D721Med (cell line): ENCODE measurements around the gene ZIC3.

ENCODE experiments used
- DNase-seq: peaks from one replicate; pipeline ENCODE4 v3.0.0; 2011; ENCODE audit warnings: low spot score; ENCODE audit not compliant: insufficient read length
- FAIRE-seq: peaks from 2 replicates; lab custom pipeline; 2011; peaks lifted over from hg19 to GRCh38; lab: Jason Lieb, UNC
- CTCF ChIP-seq: IDR thresholded peaks from 2 replicates; pipeline ENCODE4 v1.5.1; 2012; ENCODE audit warnings: mild to moderate bottlenecking, control low read depth; ENCODE audit not compliant: insufficient read depth; ENCODE audit errors: missing control alignments

ZIC3 gene

GRCh38 chrX:137565921-137566745, at the start of gene ZIC3:
ZIC3 (plus strand) TSS chrX:137566127; CDS start chrX:137566692, 565 bp downstream.
- no peak for TF ChIP-seq CTCF
- DNase-seq (no peak), FAIRE-seq (no peak)

GRCh38 chrX:137519459-137519858, 46.5 kb upstream of the ZIC3 start:
- DNase-seq (no peak), FAIRE-seq (no peak)
- TF ChIP-seq CTCF, result no peak

GRCh38 chrX:137545711-137546651, 19.9 kb upstream of the ZIC3 start:
- FAIRE-seq (no peak), DNase-seq (no peak)
- TF ChIP-seq CTCF, result no peak

- no peak for FAIRE-seq
- no peak for DNase-seq
These were observed 18.6 kb upstream of the ZIC3 start for GRCh38 chrX:137547291-137547690.

GRCh38 chrX:137548261-137548660, 17.7 kb upstream of the ZIC3 start:
- FAIRE-seq, result no peak
- no peak for TF ChIP-seq CTCF
- no peak for DNase-seq

More at GRCh38 chrX:137547291-137547690, 18.6 kb upstream of the ZIC3 start:
- TF ChIP-seq CTCF, result no peak

GRCh38 chrX:137549073-137549472, 16.9 kb upstream of the ZIC3 start:
- no peak for FAIRE-seq
- TF ChIP-seq CTCF, result no peak
- DNase-seq, result no peak
